ENCODE data around the gene PKIG. TPM values are rescaled to one million over a fixed set of nuclear protein-coding genes. Genes with fewer than 3 reads are reported as not detected.

Gene PKIG
- total RNA-seq, 2 donors from 2014 or later: 61.5 to 77.6 TPM

DNA sequence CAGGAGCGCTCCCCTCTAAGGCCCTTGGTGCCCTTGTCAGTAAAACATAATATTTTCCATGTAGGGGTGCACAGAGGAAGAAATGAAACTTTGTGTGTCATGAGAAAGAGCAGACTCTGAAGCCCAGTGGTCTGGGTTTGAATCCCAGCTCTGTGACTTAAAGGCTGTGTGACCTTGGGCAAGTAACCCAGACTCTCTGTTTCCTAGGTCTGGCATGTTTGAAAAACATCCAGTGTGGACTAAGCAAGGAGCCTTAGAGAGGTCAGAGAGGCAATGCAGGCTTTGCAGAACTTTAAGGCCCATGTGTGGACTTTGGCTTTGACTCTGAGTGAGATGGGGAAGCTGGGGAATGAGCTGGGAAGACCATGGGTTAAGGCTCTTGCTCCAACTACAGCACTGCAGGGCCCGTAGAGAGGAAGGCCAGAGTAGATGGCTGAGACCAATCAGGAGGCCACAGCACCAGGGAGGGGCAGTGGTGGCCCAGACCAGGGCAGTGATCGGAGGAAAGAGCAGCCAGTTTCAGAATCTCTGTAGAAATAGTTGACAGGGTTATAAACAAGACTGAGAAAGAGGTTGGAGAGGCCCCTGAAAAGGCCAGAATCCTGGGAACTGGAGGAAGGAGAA, 50.9 kb downstream of the PKIG start:
- Histone ChIP-seq H3K4me3 (ENCODE audit: low read length) (no peak overlapping the region), H3K4me1 (ENCODE audit: control insufficient read depth, insufficient read depth, low read length) (no peaks in the 10 kb centered on the region), H3K9me3 (ENCODE audit: control insufficient read depth, low read length) (peaks cover 13% of the 10 kb centered on the region), H3K36me3 (ENCODE audit: control insufficient read depth, insufficient read depth, low read length) (no peaks in the 10 kb centered on the region), H3K9ac (ENCODE audit: extremely low read depth, low read length, poor library complexity, severe bottlenecking) (no peak overlapping the region), H3K27me3 (ENCODE audit: control insufficient read depth, insufficient read depth, low read length, poor library complexity, severe bottlenecking) (no peaks in the 10 kb centered on the region), H3K27ac (ENCODE audit: low read depth, low read length) (no peak overlapping the region)
- TF ChIP-seq CTCF (conservative IDR thresholded peaks at IDR 0.05): no peak
- Mint-ChIP-seq H3K4me1 (no peaks in the 10 kb centered on the region), H3K9me3 (peaks cover 8% of the 10 kb centered on the region), H3K27ac (no peak overlapping the region), H3K27me3 (ENCODE audit: insufficient read depth) (peaks cover 2% of the 10 kb centered on the region), H3K36me3 (ENCODE audit: low read depth) (peaks cover 4% of the 10 kb centered on the region), H3K4me3 (no peak overlapping the region)
- WGBS, 2 experiments (ENCODE audit: insufficient coverage in 1 of 2, insufficient read length in 1 of 2): 80 to 91% methylated on average over 2 to 3 of the region's 3 CpGs
- no peak for DNase-seq

DNA sequence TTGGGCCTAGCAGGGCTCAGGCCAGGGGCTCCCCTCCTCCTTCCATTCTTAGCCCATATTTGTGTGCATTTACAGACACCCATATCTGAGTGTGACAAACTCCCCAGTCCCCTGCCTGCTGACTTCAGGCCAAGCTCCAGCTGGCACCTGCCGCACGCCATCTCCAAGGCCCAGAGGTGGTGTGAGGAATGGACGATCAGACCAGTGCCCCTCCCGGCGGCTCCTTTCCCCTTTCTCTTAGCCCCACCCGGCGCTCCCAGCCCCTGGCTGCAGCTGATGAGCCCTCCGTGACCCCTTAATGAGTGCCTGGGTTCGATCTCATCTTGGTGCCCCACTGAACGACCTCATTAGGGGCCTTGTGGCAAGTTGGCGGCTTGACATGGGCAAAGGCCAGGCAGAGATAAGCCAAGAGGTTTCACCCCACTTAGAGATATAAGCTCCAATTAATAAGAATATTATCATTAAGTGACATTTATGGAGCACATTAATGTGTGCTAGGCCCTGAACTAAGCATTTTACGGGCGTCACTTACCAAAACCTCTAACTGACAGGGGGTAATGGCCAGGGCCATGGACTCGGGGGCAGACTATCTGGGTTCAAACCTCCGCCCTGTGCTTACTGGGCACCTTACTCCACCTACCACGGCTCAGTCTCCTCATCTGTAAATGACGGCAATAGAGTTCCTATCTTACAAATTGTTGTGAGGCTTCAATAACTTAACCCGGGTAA, 51.7 kb downstream of the PKIG start:
- no peaks in the 10 kb centered on the region for H3K36me3 ChIP-seq (ENCODE audit: control insufficient read depth, insufficient read depth, low read length)
- DNase-seq: no peak
- H3K9me3 Mint-ChIP-seq: peaks cover 8% of the 10 kb centered on the region
- peaks cover 2% of the 10 kb centered on the region for H3K27me3 Mint-ChIP-seq (ENCODE audit: insufficient read depth)
- H3K27ac ChIP-seq (ENCODE audit: low read depth, low read length): no peak overlapping the region
- no peak overlapping the region for H3K4me3 ChIP-seq (ENCODE audit: low read length)
- no peaks in the 10 kb centered on the region for H3K27me3 ChIP-seq (ENCODE audit: control insufficient read depth, insufficient read depth, low read length, poor library complexity, severe bottlenecking)
- no peak overlapping the region for H3K9ac ChIP-seq (ENCODE audit: extremely low read depth, low read length, poor library complexity, severe bottlenecking)
- no peaks in the 10 kb centered on the region for H3K4me1 ChIP-seq (ENCODE audit: control insufficient read depth, insufficient read depth, low read length)
- WGBS, 2 experiments (ENCODE audit: insufficient coverage in 1 of 2, insufficient read length in 1 of 2): 88% methylated on average over 11 to 18 of the region's 18 CpGs
- peaks cover 13% of the 10 kb centered on the region for H3K9me3 ChIP-seq (ENCODE audit: control insufficient read depth, low read length)
- no peak overlapping the region for H3K4me3 Mint-ChIP-seq
- H3K27ac Mint-ChIP-seq: no peak overlapping the region
- no peak for TF ChIP-seq CTCF (conservative IDR thresholded peaks at IDR 0.05)
- no peaks in the 10 kb centered on the region for H3K4me1 Mint-ChIP-seq
- peaks cover 6% of the 10 kb centered on the region for H3K36me3 Mint-ChIP-seq (ENCODE audit: low read depth)

DNA sequence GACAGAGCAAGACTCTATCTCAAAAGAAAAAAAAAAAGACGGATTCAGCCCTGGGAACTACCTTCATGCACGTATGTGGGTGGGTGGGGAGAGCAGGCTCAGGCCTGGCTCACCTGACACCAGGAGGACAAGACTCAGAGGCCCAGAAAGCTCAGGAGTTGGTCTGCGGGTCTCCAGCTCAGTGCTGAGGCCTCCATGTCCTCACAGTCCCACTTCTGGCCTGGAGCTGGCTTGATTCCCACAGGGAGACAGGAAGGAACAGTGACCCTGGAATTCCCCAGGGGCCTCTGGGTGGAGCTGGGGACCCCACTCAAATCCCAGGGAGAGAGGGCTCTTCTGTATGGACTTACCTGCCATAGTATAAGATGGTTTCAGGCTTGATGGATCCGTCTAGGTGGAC, 53.5 kb downstream of the PKIG start:
- Histone ChIP-seq H3K9ac (ENCODE audit: extremely low read depth, low read length, poor library complexity, severe bottlenecking) (no peak overlapping the region), H3K27me3 (ENCODE audit: control insufficient read depth, insufficient read depth, low read length, poor library complexity, severe bottlenecking) (no peaks in the 10 kb centered on the region), H3K4me3 (ENCODE audit: low read length) (no peak overlapping the region), H3K36me3 (ENCODE audit: control insufficient read depth, insufficient read depth, low read length) (peaks cover 5% of the 10 kb centered on the region), H3K9me3 (ENCODE audit: control insufficient read depth, low read length) (peaks cover 17% of the 10 kb centered on the region), H3K4me1 (ENCODE audit: control insufficient read depth, insufficient read depth, low read length) (no peaks in the 10 kb centered on the region), H3K27ac (ENCODE audit: low read depth, low read length) (no peak overlapping the region)
- TF ChIP-seq CTCF (conservative IDR thresholded peaks at IDR 0.05): no peak
- Mint-ChIP-seq H3K36me3 (ENCODE audit: low read depth) (peaks cover 14% of the 10 kb centered on the region), H3K27me3 (ENCODE audit: insufficient read depth) (peaks cover 2% of the 10 kb centered on the region), H3K4me1 (no peaks in the 10 kb centered on the region), H3K4me3 (no peak overlapping the region), H3K9me3 (peaks cover 13% of the 10 kb centered on the region), H3K27ac (no peak overlapping the region)
- DNase-seq: no peak
- 80 to 91% methylated on average over 1 to 4 of the region's 4 CpGs for WGBS, 2 experiments (ENCODE audit: insufficient coverage in 1 of 2, insufficient read length in 1 of 2)
